Cardiac muscle cell (in vitro differentiated cells and primary cell): ENCODE results near the gene PRKAA1. TPM values are rescaled to one million over a fixed set of nuclear protein-coding genes. Genes with fewer than 3 reads are reported as not detected.
A peak's percentile ranks its signal among the peaks of the same experiment; 100 is the strongest.

Experiments used
- DNase-seq, 2 donors: peaks; one replicate each; pipeline versions ENCODE4 v3.0.0 to v3.0.0-alpha.2; 2010 to 2017; ENCODE audit warnings: low read depth in 1 of 2, low spot score in 1 of 2
- H3K27ac ChIP-seq: fragments of 200-600 bp; sonication (generic); 2 replicates; pipeline ENCODE4 v1.5.1; 2016
- H3K27me3 ChIP-seq: fragments of 200-600 bp; sonication (generic); 2 replicates; pipeline ENCODE4 v1.6.0; 2016; ENCODE audit warnings: control low read depth
- H3K36me3 ChIP-seq: fragments of 200-600 bp; sonication (generic); 2 replicates; pipeline ENCODE4 v1.5.1; 2016; ENCODE audit warnings: control low read depth
- H3K4me1 ChIP-seq: fragments of 200-600 bp; sonication (generic); 2 replicates; pipeline ENCODE4 v1.8.1; 2017; ENCODE audit warnings: low read depth, mild to moderate bottlenecking, mixed run types
- H3K4me3 ChIP-seq: fragments of 200-600 bp; sonication (generic); 2 replicates; pipeline ENCODE4 v1.5.1; 2016; ENCODE audit warnings: mild to moderate bottlenecking
- H3K9me3 ChIP-seq: fragments of 200-600 bp; sonication (generic); 2 replicates; pipeline ENCODE4 v1.5.1; 2017; ENCODE audit warnings: low read depth, mild to moderate bottlenecking, control low read depth
- CTCF ChIP-seq: IDR thresholded peaks from 2 replicates; pipeline ENCODE4 v1.5.1; 2012; ENCODE audit warnings: low read depth, mild to moderate bottlenecking, low read length
- polyA plus RNA-seq: library from polyadenylated mRNA; unstranded; fragments of >200 nt; fragmentation: Nextera tagmentation; extraction: Ambion mirVana; gene quantifications from 2 replicates; pipeline ENCODE4 v1.2.1, GENCODE V29; 2016
- total RNA-seq: library from RNA; depleted of rRNA; stranded (reverse); fragments of >200 nt; gene quantifications from 2 replicates; pipeline ENCODE4 v1.2.3, GENCODE V29; 2016

The PRKAA1 gene
- total and polyA plus RNA-seq, 2 experiments from 2014 or later, result 22.6 to 26.1 TPM

GRCh38 chr5:40755407-40756365 is 42.5 kb downstream of the PRKAA1 start, which contains the start of gene TTC33:
Gene TTC33, minus strand, starts transcription at chr5:40755961. Its CDS starts 8,943 bp downstream, at chr5:40747018.
- no peaks in the 10 kb centered on the region for H3K36me3 ChIP-seq
- no peaks in the 10 kb centered on the region for H3K27me3 ChIP-seq
- no peaks in the 10 kb centered on the region for H3K9me3 ChIP-seq
- peak within 1 kb of the TSS; percentile 86 for H3K4me3 ChIP-seq
- H3K4me1 ChIP-seq, result peaks cover 10% of the 10 kb centered on the region
- peak; percentile 97 for DNase-seq
- TF ChIP-seq CTCF, result peak; percentile 68
- peak within 1 kb of the TSS; percentile 98 for H3K27ac ChIP-seq

GRCh38 chr5:40755093-40755406 is 43.1 kb downstream of the PRKAA1 start:
- Histone ChIP-seq H3K9me3 (no peaks in the 10 kb centered on the region), H3K4me3 (peak overlapping the region; percentile 86), H3K27ac (peak overlapping the region; percentile 98)

GRCh38 chr5:40754381-40755092 is 43.6 kb downstream of the PRKAA1 start:
- DNase-seq, result peak; percentile 4 to 40
- Histone ChIP-seq H3K4me3 (peak overlapping the region; percentile 86), H3K27me3 (no peaks in the 10 kb centered on the region), H3K9me3 (no peaks in the 10 kb centered on the region), H3K4me1 (peaks cover 10% of the 10 kb centered on the region), H3K36me3 (no peaks in the 10 kb centered on the region), H3K27ac (peak overlapping the region; percentile 98)
- TF ChIP-seq CTCF, result no peak

More at GRCh38 chr5:40755093-40755406, 43.1 kb downstream of the PRKAA1 start:
- Histone ChIP-seq H3K27me3 (no peaks in the 10 kb centered on the region), H3K4me1 (peaks cover 10% of the 10 kb centered on the region), H3K36me3 (no peaks in the 10 kb centered on the region)
- peak; percentile 79 to 87 for DNase-seq
- peak; percentile 75 for TF ChIP-seq CTCF

- TF ChIP-seq CTCF, result no peak
- no peaks in the 10 kb centered on the region for H3K27me3 ChIP-seq
- no peaks in the 10 kb centered on the region for H3K9me3 ChIP-seq
- H3K4me1 ChIP-seq, result no peaks in the 10 kb centered on the region
- H3K27ac ChIP-seq, result no peak overlapping the region
- H3K4me3 ChIP-seq, result no peak overlapping the region
- no peaks in the 10 kb centered on the region for H3K36me3 ChIP-seq
- peak in 1 of 2 donors; percentile 49 for DNase-seq
Measured at GRCh38 chr5:40746703-40747102, 51.5 kb downstream of the PRKAA1 start.

GRCh38 chr5:40743771-40744170 is 54.4 kb downstream of the PRKAA1 start:
- H3K27me3 ChIP-seq, result no peaks in the 10 kb centered on the region
- H3K4me1 ChIP-seq, result no peaks in the 10 kb centered on the region
- H3K9me3 ChIP-seq, result no peaks in the 10 kb centered on the region
- no peaks in the 10 kb centered on the region for H3K36me3 ChIP-seq
- no peak overlapping the region for H3K4me3 ChIP-seq
- TF ChIP-seq CTCF, result no peak
- peak in 1 of 2 donors; percentile 43 for DNase-seq
- no peak overlapping the region for H3K27ac ChIP-seq
